GM18499 (cell line): Measurements from ENCODE around the gene POLR2A.

Experiments used
- ATAC-seq: cut with Tn5 transposase; IDR thresholded peaks from one replicate; pipeline ENCODE4 v1.9.1; 2021; ENCODE audit warnings: moderate number of reproducible peaks; ENCODE audit not compliant: insufficient read depth, unreplicated experiment

POLR2A gene

GRCh38 chr17:7484067-7484918 is at the start of gene POLR2A:
Gene POLR2A, plus strand, starts transcription at chr17:7484366.
- peak; percentile 41 for ATAC-seq

GRCh38 chr17:7435676-7436555 is 48.2 kb upstream of the POLR2A start:
- ATAC-seq, result no peak

- no peak for ATAC-seq
Measured at GRCh38 chr17:7436556-7437368, 47.4 kb upstream of the POLR2A start.

GRCh38 chr17:7437369-7437863 is 46.8 kb upstream of the POLR2A start:
- no peak for ATAC-seq

DNA sequence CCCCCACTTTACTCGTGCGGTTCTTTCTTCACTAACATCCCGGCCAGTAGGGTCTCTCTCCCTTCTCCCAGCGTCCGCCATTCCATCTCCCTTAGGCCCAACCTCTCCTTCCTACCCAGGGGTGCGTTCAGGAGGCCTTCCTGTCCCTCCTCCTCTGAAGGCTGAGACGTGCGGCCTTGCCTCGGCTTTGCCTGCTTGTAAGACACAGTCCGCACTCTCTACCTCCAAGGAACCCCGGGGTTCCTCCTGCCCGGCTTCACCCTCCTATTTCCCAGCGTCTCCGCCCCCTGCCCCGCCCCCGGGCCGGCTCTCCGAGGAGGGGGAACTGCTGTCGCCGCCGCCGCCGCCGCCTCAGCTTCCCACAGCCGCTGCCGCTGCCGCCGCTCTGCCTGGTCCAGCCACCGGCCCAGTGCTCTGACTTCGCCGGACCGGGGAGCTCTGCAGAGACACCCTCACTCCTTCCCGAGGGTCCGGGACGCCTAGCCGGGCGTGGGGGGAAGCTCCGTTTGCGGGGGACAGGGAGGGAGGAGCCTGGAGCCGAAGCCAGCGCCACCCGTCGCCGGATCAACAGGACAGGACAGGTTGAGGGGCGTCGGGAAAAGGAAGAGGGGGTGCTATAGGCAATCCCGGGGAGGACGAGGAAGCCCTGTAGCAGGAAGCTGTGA is 46.1 kb upstream of the POLR2A start:
- no peak for ATAC-seq

GRCh38 chr17:7438656-7439460 is 45.3 kb upstream of the POLR2A start:
- no peak for ATAC-seq

GRCh38 chr17:7439462-7440112 is 44.6 kb upstream of the POLR2A start, which contains the start of gene FGF11:
Gene FGF11, plus strand, starts transcription at chr17:7439512. Its CDS starts 109 bp downstream, at chr17:7439621.
- no peak for ATAC-seq

GRCh38 chr17:7440113-7440833 is 43.9 kb upstream of the POLR2A start:
- no peak for ATAC-seq

DNA sequence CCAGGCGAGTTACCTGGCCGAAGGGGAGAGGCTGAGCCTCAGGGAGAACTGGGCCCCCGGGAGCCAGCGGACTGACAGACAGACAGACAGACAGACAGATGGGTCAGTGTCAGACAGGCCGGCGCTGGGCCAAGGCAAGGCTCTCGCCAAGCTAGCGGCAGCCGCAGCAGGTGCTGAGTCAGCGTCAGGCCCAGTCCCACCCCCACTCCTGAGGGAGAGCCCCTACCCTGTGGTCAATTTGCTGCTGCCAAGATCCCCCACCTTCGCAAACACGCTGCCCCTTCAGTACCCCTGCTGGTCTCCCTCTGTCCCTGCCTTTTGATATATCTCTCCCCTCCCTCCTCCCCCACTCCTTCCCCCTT is 43.4 kb upstream of the POLR2A start:
- no peak for ATAC-seq

- no peak for ATAC-seq
Measured at GRCh38 chr17:7441266-7441665, 42.9 kb upstream of the POLR2A start.

- ATAC-seq, result no peak
Measured at GRCh38 chr17:7442142-7442541, 42.0 kb upstream of the POLR2A start.

GRCh38 chr17:7443499-7444485 is 40.4 kb upstream of the POLR2A start:
- no peak for ATAC-seq

DNA sequence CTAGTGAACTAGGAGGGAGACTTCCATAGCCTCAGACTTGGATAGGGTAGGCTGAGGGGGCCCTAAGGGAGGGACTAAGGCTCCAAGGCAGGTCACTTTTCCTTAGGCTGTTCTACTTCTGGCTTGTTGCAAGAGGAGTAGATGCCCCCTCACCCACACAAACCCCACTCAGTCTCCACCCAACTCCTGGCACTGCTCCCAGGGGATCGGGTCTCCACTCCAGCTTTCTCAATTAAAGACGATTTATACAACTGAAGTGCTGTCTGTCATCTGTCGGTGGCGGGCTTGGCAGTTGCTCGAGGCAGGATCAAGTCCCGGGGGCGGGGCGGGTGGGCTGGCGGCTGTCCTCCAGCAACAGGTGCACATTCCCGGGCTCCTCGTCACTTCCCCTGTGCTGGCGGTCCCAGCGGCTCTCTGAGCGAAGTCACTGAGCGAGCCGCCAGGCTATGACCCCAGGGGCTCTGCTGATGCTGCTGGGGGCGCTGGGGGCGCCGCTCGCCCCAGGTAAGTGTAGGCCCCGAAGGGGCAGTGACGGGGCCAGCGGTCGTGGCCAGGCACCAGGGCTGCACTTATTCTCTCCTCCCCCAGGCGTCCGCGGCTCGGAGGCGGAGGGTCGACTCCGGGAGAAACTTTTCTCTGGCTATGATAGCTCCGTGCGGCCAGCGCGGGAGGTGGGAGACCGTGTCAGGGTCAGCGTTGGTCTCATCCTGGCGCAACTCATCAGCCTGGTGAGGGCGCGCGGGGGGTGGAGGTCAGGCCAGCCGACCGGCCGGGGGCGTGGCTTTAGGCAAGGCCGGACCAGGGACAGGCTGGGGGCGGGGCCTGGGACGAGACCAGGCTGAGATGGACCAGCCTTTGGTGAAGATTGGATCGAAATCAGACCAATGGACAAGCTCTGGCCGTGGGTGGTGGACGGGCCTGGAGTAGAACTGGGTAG is 39.2 kb upstream of the POLR2A start, which contains the start of gene CHRNB1:
Gene CHRNB1 (plus strand): TSS at position 380 of the 937 bp plus-strand sequence. CDS start 67 bp downstream, at position 447.
- no peak for ATAC-seq

DNA sequence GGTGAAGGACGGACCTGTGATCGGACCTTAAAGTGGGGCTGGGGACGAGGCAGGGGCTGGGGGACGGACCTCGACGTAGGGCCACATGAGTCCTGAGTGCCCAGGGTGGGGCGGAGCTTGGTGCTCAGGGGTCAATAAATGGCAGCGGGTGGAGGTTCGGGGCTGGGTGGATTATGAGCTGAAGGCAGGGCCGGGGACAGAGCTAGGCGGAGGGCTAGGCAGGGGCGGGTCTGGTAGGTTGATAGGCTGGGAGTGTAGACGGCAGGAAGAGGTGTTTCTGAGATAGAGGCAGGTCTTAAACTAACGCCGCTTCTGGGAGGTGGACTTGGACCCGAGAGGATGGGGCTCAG is 38.6 kb upstream of the POLR2A start:
- ATAC-seq, result no peak

DNA sequence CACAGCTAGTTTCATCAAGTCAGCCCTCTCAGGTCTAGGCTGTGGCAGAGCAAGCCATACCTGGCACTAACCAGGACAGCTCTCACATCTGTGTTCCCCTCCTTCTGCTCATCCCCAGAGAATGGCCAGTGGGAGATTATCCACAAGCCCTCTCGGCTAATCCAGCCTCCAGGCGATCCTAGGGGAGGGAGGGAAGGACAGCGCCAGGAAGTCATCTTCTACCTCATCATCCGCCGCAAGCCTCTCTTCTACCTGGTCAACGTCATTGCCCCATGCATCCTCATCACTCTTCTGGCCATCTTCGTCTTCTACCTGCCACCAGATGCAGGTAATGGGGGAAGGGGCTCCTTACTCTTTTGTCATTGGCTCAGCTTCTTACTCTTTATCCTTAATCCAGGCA is 35.7 kb upstream of the POLR2A start:
- ATAC-seq, result no peak
